Keratinocyte (primary cell): ENCODE measurements around the gene SYT15.
"Not testable (repeated sequence)": the region's sequence is repeated elsewhere in the genome, so short reads cannot be mapped to it uniquely, and the experiment has no call there.

Source experiments
- EZH2 ChIP-seq: IDR thresholded peaks from one replicate; pipeline ENCODE4 v1.6.1; 2012; ENCODE audit warnings: inconsistent platforms, mild to moderate bottlenecking, low read length, moderate library complexity
- TF ChIP-seq, protein P1 (sequence below), 3 experiments: IDR thresholded peaks in 1 of 3; conservative IDR thresholded peaks in 1 of 3; optimal IDR thresholded peaks in 1 of 3; 2 replicates in 2 of 3; 3 replicates in 1 of 3; pipeline versions ENCODE3 to v1.5.1; 2011; ENCODE audit warnings: low read length in 3 of 3, mild to moderate bottlenecking in 3 of 3, moderate library complexity in 2 of 3, control low read depth in 1 of 3, inconsistent platforms in 1 of 3; ENCODE audit not compliant: insufficient read depth in 2 of 3; ENCODE audit errors: extremely low read depth in 1 of 3

DNA sequence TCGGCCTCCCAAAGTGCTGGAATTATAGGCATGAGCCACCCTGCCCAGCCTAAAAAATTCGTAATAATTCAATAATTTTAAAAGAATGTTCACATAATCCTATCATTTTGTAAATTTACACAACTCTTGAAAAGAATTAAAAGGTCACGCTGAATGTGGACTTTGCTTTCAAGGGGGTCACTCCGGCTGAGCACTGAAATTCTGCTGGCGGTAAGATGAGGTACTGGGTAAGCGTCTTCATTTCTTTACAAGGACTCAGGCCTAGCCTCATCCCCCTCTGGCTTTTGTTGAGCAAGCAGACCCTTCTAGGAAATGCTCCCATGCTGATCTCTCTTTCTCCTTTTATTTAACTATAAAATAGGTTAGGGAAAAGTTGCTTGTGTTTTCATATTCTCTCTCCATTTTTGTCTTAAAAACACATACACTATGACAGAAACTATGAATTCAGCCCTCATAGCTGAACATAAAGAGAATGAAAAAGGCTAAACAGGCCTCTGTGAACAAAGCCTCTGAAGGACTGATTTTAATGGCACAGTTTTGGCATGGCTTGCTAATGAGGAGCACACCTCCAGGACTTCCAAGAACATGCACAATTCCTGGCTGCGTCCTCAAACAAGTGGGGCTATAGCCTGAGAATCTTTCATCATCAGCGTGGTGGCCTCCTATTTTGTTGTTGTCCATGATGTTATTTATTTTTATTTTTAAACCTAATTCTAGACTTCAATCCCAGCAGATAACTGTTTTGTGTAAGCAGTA is 45.1 kb downstream of the SYT15 start:
- TF ChIP-seq, protein P1, sequence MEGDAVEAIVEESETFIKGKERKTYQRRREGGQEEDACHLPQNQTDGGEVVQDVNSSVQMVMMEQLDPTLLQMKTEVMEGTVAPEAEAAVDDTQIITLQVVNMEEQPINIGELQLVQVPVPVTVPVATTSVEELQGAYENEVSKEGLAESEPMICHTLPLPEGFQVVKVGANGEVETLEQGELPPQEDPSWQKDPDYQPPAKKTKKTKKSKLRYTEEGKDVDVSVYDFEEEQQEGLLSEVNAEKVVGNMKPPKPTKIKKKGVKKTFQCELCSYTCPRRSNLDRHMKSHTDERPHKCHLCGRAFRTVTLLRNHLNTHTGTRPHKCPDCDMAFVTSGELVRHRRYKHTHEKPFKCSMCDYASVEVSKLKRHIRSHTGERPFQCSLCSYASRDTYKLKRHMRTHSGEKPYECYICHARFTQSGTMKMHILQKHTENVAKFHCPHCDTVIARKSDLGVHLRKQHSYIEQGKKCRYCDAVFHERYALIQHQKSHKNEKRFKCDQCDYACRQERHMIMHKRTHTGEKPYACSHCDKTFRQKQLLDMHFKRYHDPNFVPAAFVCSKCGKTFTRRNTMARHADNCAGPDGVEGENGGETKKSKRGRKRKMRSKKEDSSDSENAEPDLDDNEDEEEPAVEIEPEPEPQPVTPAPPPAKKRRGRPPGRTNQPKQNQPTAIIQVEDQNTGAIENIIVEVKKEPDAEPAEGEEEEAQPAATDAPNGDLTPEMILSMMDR (optimal IDR thresholded peaks at IDR 0.05 in 1 of 3, IDR thresholded peaks at IDR 0.05 in 1 of 3, conservative IDR thresholded peaks at IDR 0.05 in 1 of 3; ENCODE audit: extremely low read depth in 1 of 3, insufficient read depth in 2 of 3, low read length in 3 of 3): not testable (repeated sequence)
- TF ChIP-seq EZH2: not testable (repeated sequence)
